ENCODE data around the gene KMT2A. TPM values are rescaled to one million over a fixed set of nuclear protein-coding genes. Genes with fewer than 3 reads are reported as not detected.
A peak's percentile ranks its signal among the peaks of the same experiment; 100 is the strongest.

The KMT2A gene
- total RNA-seq, 2 experiments from 2014 or later: 83.1 to 86.7 TPM

GRCh38 chr11:118527109-118527508 is 90.8 kb downstream of the KMT2A start, which contains the start of gene TTC36:
TSS of gene TTC36 (plus strand) at chr11:118527474. CDS start at chr11:118527495, 21 bp downstream.
- no peak within 1 kb of the TSS for H3K4me3 Mint-ChIP-seq
- POLR2A ChIA-PET: interaction anchor here (1.1 to 1.2 kb wide), 2 partner anchors 128 to 428 kb away, joined by 3 read pairs; no protein-coding TSS in a partner anchor
- CTCF ChIA-PET: interaction anchor here (1.3 kb wide), 1 partner anchor 40 kb away, joined by 3 read pairs; no protein-coding TSS in a partner anchor
- peak within 1 kb of the TSS; percentile 60 for H3K27ac Mint-ChIP-seq
- ATAC-seq: no peak
- H3K4me1 Mint-ChIP-seq (ENCODE audit: low read depth): peaks cover 24% of the 10 kb centered on the region
- H3K27me3 Mint-ChIP-seq (ENCODE audit: low read depth): no peaks in the 10 kb centered on the region
- no peaks in the 10 kb centered on the region for H3K9me3 Mint-ChIP-seq (ENCODE audit: insufficient read depth)
- peaks cover 19% of the 10 kb centered on the region for H3K36me3 Mint-ChIP-seq (ENCODE audit: low read depth)
- DNase-seq: no peak

- Mint-ChIP-seq H3K27me3 (ENCODE audit: low read depth) (no peaks in the 10 kb centered on the region), H3K36me3 (ENCODE audit: low read depth) (peaks cover 11% of the 10 kb centered on the region), H3K4me1 (ENCODE audit: low read depth) (peaks cover 24% of the 10 kb centered on the region), H3K27ac (no peak overlapping the region), H3K4me3 (no peak overlapping the region), H3K9me3 (ENCODE audit: insufficient read depth) (no peaks in the 10 kb centered on the region)
- DNase-seq: no peak
- ATAC-seq: no peak
- ChIA-PET POLR2A (no interaction called here), CTCF (no interaction called here)
Measured at GRCh38 chr11:118528511-118528910, 92.2 kb downstream of the KMT2A start.

DNA sequence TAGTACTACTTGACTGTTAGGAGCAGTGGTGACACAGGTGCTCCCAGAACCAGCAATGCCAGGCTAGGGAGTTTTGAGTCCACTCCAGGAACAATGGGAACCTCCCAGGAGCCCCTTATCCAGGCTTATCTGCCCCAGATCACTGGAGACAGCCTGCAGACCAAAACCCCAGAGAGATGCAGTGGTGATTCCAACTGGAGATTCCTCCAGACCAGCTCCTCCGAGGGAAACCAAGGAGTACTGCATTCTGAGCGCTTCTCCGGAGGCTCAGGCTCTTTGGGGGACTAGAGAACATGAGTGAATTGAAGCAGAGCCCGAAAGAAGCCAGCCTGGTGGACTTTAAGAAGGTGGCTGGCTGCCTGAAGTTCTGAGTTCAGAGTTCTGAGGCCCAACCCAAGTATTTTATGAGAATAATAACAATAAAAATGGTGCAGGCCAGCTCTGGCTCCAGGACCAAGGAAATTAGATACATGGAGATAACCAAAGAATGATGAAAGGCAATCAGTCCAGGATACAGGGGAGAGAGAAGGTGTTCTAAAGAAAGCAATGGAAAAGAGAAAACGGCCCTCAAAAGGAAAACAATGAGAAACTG is 93.4 kb downstream of the KMT2A start:
- peak overlapping the region; percentile 74 for H3K27ac Mint-ChIP-seq
- POLR2A ChIA-PET: interaction anchor here (1.3 kb wide), 1 partner anchor 94 kb away, joined by 4 read pairs; the partner anchor contains the start of gene KMT2A
- DNase-seq: no peak
- peaks cover 3% of the 10 kb centered on the region for H3K36me3 Mint-ChIP-seq (ENCODE audit: low read depth)
- H3K4me1 Mint-ChIP-seq (ENCODE audit: low read depth): peaks cover 24% of the 10 kb centered on the region
- ATAC-seq: no peak
- H3K27me3 Mint-ChIP-seq (ENCODE audit: low read depth): no peaks in the 10 kb centered on the region
- peak overlapping the region; percentile 79 for H3K4me3 Mint-ChIP-seq
- CTCF ChIA-PET: interaction anchor here (1.2 kb wide), 1 partner anchor 79 kb away, joined by 3 read pairs; no protein-coding TSS in a partner anchor
- no peaks in the 10 kb centered on the region for H3K9me3 Mint-ChIP-seq (ENCODE audit: insufficient read depth)

GRCh38 chr11:118530180-118530682 is 93.9 kb downstream of the KMT2A start:
- ChIA-PET POLR2A (interaction anchor here (0.6 to 1.3 kb wide), 2 partner anchors 88 to 95 kb away, joined by 3 to 4 read pairs; partner anchors contain the start of gene KMT2A), CTCF (interaction anchor here (0.7 to 1.2 kb wide), 2 partner anchors 26 to 78 kb away, joined by 3 read pairs; no protein-coding TSS in a partner anchor)
- DNase-seq: no peak
- no peaks in the 10 kb centered on the region for H3K9me3 Mint-ChIP-seq (ENCODE audit: insufficient read depth)
- peak overlapping the region; percentile 74 for H3K27ac Mint-ChIP-seq
- H3K36me3 Mint-ChIP-seq (ENCODE audit: low read depth): no peaks in the 10 kb centered on the region
- H3K27me3 Mint-ChIP-seq (ENCODE audit: low read depth): no peaks in the 10 kb centered on the region
- H3K4me3 Mint-ChIP-seq: peak overlapping the region; percentile 79
- no peak for ATAC-seq
- H3K4me1 Mint-ChIP-seq (ENCODE audit: low read depth): peaks cover 22% of the 10 kb centered on the region

GRCh38 chr11:118530683-118531596 is 94.6 kb downstream of the KMT2A start, which contains the start of gene TMEM25:
TSS of gene TMEM25 (plus strand) at chr11:118531192. CDS start at chr11:118531802, 610 bp downstream.
- peak within 1 kb of the TSS; percentile 78 for H3K27ac Mint-ChIP-seq
- ChIA-PET CTCF (interaction anchor here (0.7 to 1.2 kb wide), 2 partner anchors 26 to 78 kb away, joined by 3 read pairs; no protein-coding TSS in a partner anchor), POLR2A (interaction anchor here (0.6 to 1.3 kb wide), 2 partner anchors 89 to 95 kb away, joined by 3 to 4 read pairs; partner anchors contain the start of gene KMT2A)

DNA sequence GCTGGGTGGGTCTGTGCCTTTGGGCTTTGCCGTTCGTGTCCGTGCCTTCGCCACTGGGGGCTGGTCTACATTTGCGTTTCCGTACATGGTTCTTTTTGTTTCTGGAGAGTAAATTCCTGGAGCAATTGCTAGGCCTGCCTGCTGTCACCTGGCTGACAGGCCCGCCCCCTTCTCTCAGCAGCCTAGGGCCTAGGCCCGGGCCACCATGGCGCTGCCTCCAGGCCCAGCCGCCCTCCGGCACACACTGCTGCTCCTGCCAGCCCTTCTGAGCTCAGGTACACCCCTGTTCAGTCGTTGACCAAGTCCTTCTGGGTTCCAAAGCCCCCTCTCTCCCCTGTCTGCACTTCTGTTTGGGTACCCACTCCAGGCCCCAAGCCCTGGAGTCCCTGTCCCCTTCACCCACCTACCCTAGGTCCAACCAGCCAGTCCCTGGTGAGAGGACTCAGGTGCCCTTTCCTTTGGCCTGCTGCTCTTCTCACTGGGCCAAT is 95.3 kb downstream of the KMT2A start:
- DNase-seq: no peak
- H3K27ac Mint-ChIP-seq: peak overlapping the region; percentile 78
- ChIA-PET CTCF (no interaction called here), POLR2A (no interaction called here)
- ATAC-seq: peak; percentile 16
- H3K27me3 Mint-ChIP-seq (ENCODE audit: low read depth): no peaks in the 10 kb centered on the region
- H3K4me3 Mint-ChIP-seq: peak overlapping the region; percentile 83
- no peaks in the 10 kb centered on the region for H3K36me3 Mint-ChIP-seq (ENCODE audit: low read depth)
- H3K4me1 Mint-ChIP-seq (ENCODE audit: low read depth): peaks cover 22% of the 10 kb centered on the region
- H3K9me3 Mint-ChIP-seq (ENCODE audit: insufficient read depth): no peaks in the 10 kb centered on the region

More at GRCh38 chr11:118530683-118531596, 94.6 kb downstream of the KMT2A start, which contains the start of gene TMEM25:
- Mint-ChIP-seq H3K27me3 (ENCODE audit: low read depth) (no peaks in the 10 kb centered on the region), H3K4me3 (peak within 1 kb of the TSS; percentile 83), H3K9me3 (ENCODE audit: insufficient read depth) (no peaks in the 10 kb centered on the region), H3K4me1 (ENCODE audit: low read depth) (peaks cover 22% of the 10 kb centered on the region), H3K36me3 (ENCODE audit: low read depth) (no peaks in the 10 kb centered on the region)
- DNase-seq (peak; percentile 74), ATAC-seq (peak; percentile 83)

DNA sequence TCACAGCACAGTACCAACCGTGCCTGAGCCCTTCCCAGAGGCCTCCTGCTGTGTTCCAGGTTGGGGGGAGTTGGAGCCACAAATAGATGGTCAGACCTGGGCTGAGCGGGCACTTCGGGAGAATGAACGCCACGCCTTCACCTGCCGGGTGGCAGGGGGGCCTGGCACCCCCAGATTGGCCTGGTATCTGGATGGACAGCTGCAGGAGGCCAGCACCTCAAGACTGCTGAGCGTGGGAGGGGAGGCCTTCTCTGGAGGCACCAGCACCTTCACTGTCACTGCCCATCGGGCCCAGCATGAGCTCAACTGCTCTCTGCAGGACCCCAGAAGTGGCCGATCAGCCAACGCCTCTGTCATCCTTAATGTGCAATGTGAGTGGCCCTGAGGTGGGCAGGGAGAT is 95.8 kb downstream of the KMT2A start:
- DNase-seq: no peak
- H3K36me3 Mint-ChIP-seq (ENCODE audit: low read depth): no peaks in the 10 kb centered on the region
- H3K9me3 Mint-ChIP-seq (ENCODE audit: insufficient read depth): no peaks in the 10 kb centered on the region
- ChIA-PET POLR2A (no interaction called here), CTCF (no interaction called here)
- H3K27ac Mint-ChIP-seq: peak overlapping the region; percentile 78
- H3K4me3 Mint-ChIP-seq: peak overlapping the region; percentile 83
- ATAC-seq: no peak
- peaks cover 22% of the 10 kb centered on the region for H3K4me1 Mint-ChIP-seq (ENCODE audit: low read depth)
- no peaks in the 10 kb centered on the region for H3K27me3 Mint-ChIP-seq (ENCODE audit: low read depth)

- Mint-ChIP-seq H3K27me3 (ENCODE audit: low read depth) (no peaks in the 10 kb centered on the region), H3K9me3 (ENCODE audit: insufficient read depth) (no peaks in the 10 kb centered on the region), H3K36me3 (ENCODE audit: low read depth) (no peaks in the 10 kb centered on the region), H3K4me1 (ENCODE audit: low read depth) (peaks cover 24% of the 10 kb centered on the region), H3K4me3 (no peak overlapping the region), H3K27ac (no peak overlapping the region)
- no peak for ATAC-seq
- ChIA-PET POLR2A (no interaction called here), CTCF (no interaction called here)
- no peak for DNase-seq
Measured at GRCh38 chr11:118532852-118533768, 96.8 kb downstream of the KMT2A start.

- Mint-ChIP-seq H3K36me3 (ENCODE audit: low read depth) (peaks cover 2% of the 10 kb centered on the region), H3K27ac (no peak overlapping the region), H3K4me3 (no peak overlapping the region), H3K27me3 (ENCODE audit: low read depth) (no peaks in the 10 kb centered on the region), H3K9me3 (ENCODE audit: insufficient read depth) (no peaks in the 10 kb centered on the region), H3K4me1 (ENCODE audit: low read depth) (peaks cover 23% of the 10 kb centered on the region)
- ATAC-seq (no peak), DNase-seq (no peak)
- ChIA-PET CTCF (no interaction called here), POLR2A (no interaction called here)
Measured at GRCh38 chr11:118533769-118534729, 97.8 kb downstream of the KMT2A start.

GRCh38 chr11:118535261-118535660 is 99.0 kb downstream of the KMT2A start:
- Mint-ChIP-seq H3K36me3 (ENCODE audit: low read depth) (peaks cover 2% of the 10 kb centered on the region), H3K4me1 (ENCODE audit: low read depth) (peaks cover 11% of the 10 kb centered on the region), H3K4me3 (no peak overlapping the region), H3K9me3 (ENCODE audit: insufficient read depth) (no peaks in the 10 kb centered on the region), H3K27me3 (ENCODE audit: low read depth) (no peaks in the 10 kb centered on the region), H3K27ac (no peak overlapping the region)
- ATAC-seq (no peak), DNase-seq (no peak)
- CTCF ChIA-PET: no interaction called here
- POLR2A ChIA-PET: no interaction called here
